Natural killer cell (primary cell): ENCODE data around the gene ICAM5. TPM values are rescaled to one million over a fixed set of nuclear protein-coding genes. Genes with fewer than 3 reads are reported as not detected.

ENCODE experiments used
- ATAC-seq, 3 donors: fragments of 150-1000 bp in 2 of 3; fragments of 200-7000 bp in 1 of 3; cut with Tn5 transposase; 1 replicate in 1 of 3; 2 replicates in 2 of 3; pipeline ENCODE4 v1.10.0; 2021; ENCODE audit warnings: mild to moderate bottlenecking in 2 of 3, moderate library complexity in 2 of 3
- DNase-seq, 2 donors: peaks; one replicate each; pipeline versions ENCODE4 v3.0.0 to v3.0.0-alpha.2; 2013 to 2021; ENCODE audit warnings: mixed read lengths in 1 of 2
- H3K27ac ChIP-seq: one replicate; pipeline ENCODE4 v1.5.1; 2013; ENCODE audit warnings: mild to moderate bottlenecking, low read length
- H3K27me3 ChIP-seq: one replicate; pipeline ENCODE4 v1.6.1; 2013; ENCODE audit warnings: low read length; ENCODE audit not compliant: control insufficient read depth, insufficient read depth
- H3K36me3 ChIP-seq: one replicate; pipeline ENCODE4 v1.6.1; 2013; ENCODE audit warnings: low read length; ENCODE audit not compliant: control insufficient read depth, insufficient read depth
- H3K4me1 ChIP-seq: one replicate; pipeline ENCODE4 v1.6.1; 2013; ENCODE audit warnings: low read length; ENCODE audit not compliant: control insufficient read depth, insufficient read depth
- H3K4me3 ChIP-seq: one replicate; pipeline ENCODE4 v1.5.1; 2013; ENCODE audit warnings: low read length
- H3K9me3 ChIP-seq: one replicate; pipeline ENCODE4 v1.6.1; 2013; ENCODE audit warnings: low read length; ENCODE audit not compliant: control insufficient read depth, insufficient read depth
- H3K27ac Mint-ChIP-seq, 2 donors: one replicate each; pipeline ENCODE4 v1.8.0; 2022; ENCODE audit warnings: mild to moderate bottlenecking in 2 of 2, mixed read lengths in 2 of 2, moderate library complexity in 1 of 2
- H3K27me3 Mint-ChIP-seq, 2 donors: one replicate each; pipeline ENCODE4 v1.8.0; 2022; ENCODE audit warnings: low read depth in 2 of 2, mixed read lengths in 2 of 2
- H3K36me3 Mint-ChIP-seq: one replicate; pipeline ENCODE4 v1.8.0; 2022; ENCODE audit warnings: mixed read lengths
- H3K4me1 Mint-ChIP-seq, 2 donors: one replicate each; pipeline ENCODE4 v1.8.0; 2022; ENCODE audit warnings: mixed read lengths in 2 of 2
- H3K4me3 Mint-ChIP-seq: one replicate; pipeline ENCODE4 v1.8.0; 2022; ENCODE audit warnings: mild to moderate bottlenecking, moderate library complexity, mixed read lengths
- H3K9me3 Mint-ChIP-seq, 2 donors: one replicate each; pipeline ENCODE4 v1.8.0; 2022; ENCODE audit warnings: mixed read lengths in 2 of 2
- WGBS: methylation state at CpG from one replicate; pipeline ENCODE4 v1.1.7; 2013; ENCODE audit warnings: missing lambda C conversion rate; ENCODE audit not compliant: insufficient coverage; 5-methylcytosine and 5-hydroxymethylcytosine counted together
- intact Hi-C: fragments of 100-400 bp; cut with micrococcal nuclease; formaldehyde crosslinking; loops from one replicate; pipeline ENCODE4 v1.14.2; 2022
- total RNA-seq, 4 donors: library from RNA; stranded (reverse); fragments of 120-200 nt in 1 of 4; gene quantifications; one replicate each; pipeline versions ENCODE4 v1.2.3 to v1.2.4, GENCODE V29; 2013 to 2022
- TF ChIP-seq, protein P1 (sequence below): fragments of 200-600 bp; IDR thresholded peaks from one replicate; pipeline ENCODE4 v1.8.0; 2022; ENCODE audit warnings: antibody characterized with exemption

ICAM5 gene
- total RNA-seq, 3 donors from 2014 or later (not counting 1 experiment from before 2014, with no cell fraction given): 1.1 to 1.6 (median 1.5) TPM

GRCh38 chr19:10325732-10326131 lies 36.0 kb downstream of the ICAM5 start:
- H3K4me1 Mint-ChIP-seq: peaks cover 0 to 6% of the 10 kb centered on the region in 2 donors
- WGBS: 97% methylated on average over 8 of the region's 8 CpGs
- Histone ChIP-seq H3K27me3 (no peaks in the 10 kb centered on the region), H3K4me1 (no peaks in the 10 kb centered on the region), H3K9me3 (no peaks in the 10 kb centered on the region), H3K27ac (no peak overlapping the region), H3K4me3 (no peak overlapping the region), H3K36me3 (peaks cover 85% of the 10 kb centered on the region)
- no peaks in the 10 kb centered on the region for H3K36me3 Mint-ChIP-seq
- DNase-seq (no peak), ATAC-seq (no peak)
- H3K4me3 Mint-ChIP-seq: no peak overlapping the region
- TF ChIP-seq, protein P1, sequence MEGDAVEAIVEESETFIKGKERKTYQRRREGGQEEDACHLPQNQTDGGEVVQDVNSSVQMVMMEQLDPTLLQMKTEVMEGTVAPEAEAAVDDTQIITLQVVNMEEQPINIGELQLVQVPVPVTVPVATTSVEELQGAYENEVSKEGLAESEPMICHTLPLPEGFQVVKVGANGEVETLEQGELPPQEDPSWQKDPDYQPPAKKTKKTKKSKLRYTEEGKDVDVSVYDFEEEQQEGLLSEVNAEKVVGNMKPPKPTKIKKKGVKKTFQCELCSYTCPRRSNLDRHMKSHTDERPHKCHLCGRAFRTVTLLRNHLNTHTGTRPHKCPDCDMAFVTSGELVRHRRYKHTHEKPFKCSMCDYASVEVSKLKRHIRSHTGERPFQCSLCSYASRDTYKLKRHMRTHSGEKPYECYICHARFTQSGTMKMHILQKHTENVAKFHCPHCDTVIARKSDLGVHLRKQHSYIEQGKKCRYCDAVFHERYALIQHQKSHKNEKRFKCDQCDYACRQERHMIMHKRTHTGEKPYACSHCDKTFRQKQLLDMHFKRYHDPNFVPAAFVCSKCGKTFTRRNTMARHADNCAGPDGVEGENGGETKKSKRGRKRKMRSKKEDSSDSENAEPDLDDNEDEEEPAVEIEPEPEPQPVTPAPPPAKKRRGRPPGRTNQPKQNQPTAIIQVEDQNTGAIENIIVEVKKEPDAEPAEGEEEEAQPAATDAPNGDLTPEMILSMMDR: no peak
- no peaks in the 10 kb centered on the region for H3K9me3 Mint-ChIP-seq
- intact Hi-C loops: no loop called here
- H3K27ac Mint-ChIP-seq: no peak overlapping the region
- no peaks in the 10 kb centered on the region for H3K27me3 Mint-ChIP-seq

DNA sequence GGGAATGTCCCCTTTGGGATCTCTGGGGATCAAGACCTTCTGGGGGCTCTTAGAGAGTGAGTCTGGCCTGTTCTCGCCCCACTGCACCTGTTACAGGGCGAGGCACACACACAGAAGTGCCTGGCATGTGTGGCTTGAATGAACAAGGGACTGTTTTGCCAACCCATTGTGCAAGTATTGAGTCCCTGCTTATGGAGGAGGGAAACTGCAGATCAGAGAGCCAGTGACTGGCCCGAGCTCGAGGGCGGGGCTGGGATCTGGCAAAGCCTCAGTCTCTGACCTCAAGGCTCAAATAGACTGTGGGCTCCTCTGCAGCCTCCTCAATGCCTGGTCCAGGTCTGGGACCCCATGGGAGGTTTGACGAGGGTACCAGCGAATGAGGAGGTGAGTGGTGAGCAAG lies 38.0 kb downstream of the ICAM5 start:
- H3K27ac Mint-ChIP-seq: no peak overlapping the region
- H3K27me3 Mint-ChIP-seq: no peaks in the 10 kb centered on the region
- ATAC-seq (no peak), DNase-seq (no peak)
- no peak overlapping the region for H3K4me3 Mint-ChIP-seq
- peaks cover 0 to 5% of the 10 kb centered on the region in 2 donors for H3K4me1 Mint-ChIP-seq
- WGBS: 97% methylated on average over 7 of the region's 7 CpGs
- Histone ChIP-seq H3K9me3 (no peaks in the 10 kb centered on the region), H3K4me1 (peaks cover 12% of the 10 kb centered on the region), H3K36me3 (peaks cover 65% of the 10 kb centered on the region), H3K4me3 (no peak overlapping the region), H3K27ac (no peak overlapping the region), H3K27me3 (no peaks in the 10 kb centered on the region)
- no peaks in the 10 kb centered on the region for H3K36me3 Mint-ChIP-seq
- TF ChIP-seq, protein P1: no peak
- intact Hi-C loops: no loop called here
- no peaks in the 10 kb centered on the region for H3K9me3 Mint-ChIP-seq

DNA sequence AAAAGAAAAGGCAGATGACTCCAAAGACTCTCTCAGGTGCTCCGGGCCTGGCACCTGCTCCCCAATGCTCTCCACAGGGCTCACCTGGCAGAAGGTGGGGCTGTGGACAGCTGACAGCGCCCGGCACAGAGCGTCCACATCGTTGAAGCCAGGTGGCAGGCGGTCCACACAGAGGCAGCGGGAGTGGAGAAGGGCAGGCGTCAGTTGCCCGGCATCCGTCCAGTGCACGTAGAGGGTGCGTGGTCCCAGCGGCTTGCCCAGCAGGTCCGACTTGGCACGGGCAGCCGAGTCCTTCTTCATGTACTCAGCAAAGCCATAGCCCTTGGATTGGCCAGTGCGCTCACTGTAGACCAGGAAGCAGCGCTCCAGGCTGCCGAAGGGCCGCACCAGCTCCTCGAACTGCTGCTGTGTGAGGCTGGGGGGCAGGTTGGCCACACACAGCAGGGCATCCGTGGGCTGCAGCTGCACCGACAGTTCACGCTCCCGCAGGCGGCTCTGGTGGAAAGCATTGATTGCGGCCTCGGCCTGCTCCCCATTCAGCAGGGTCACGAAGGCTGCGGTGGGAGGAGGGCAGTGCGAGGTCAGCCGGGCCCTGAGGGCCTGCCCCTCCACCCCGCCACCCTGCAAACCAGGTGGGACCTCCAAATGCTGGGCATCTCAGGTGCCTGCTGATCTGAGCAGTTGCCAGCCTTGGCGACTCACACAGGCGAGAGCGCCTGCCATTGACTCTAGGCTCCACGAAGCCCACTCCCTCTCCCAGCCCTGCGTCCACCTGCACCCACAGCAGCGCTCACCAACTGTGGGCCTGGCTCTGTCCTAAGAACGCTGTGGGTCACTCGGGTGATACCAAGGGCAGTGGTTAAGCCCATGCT lies 39.0 kb downstream of the ICAM5 start:
- H3K27ac Mint-ChIP-seq: no peak overlapping the region

More for the DNA sequence above, 39.0 kb downstream of the ICAM5 start:
- Mint-ChIP-seq H3K36me3 (no peaks in the 10 kb centered on the region), H3K9me3 (no peaks in the 10 kb centered on the region), H3K4me1 (peaks cover 0 to 15% of the 10 kb centered on the region in 2 donors), H3K4me3 (no peak overlapping the region), H3K27me3 (no peaks in the 10 kb centered on the region)
- 98% methylated on average over 41 of the region's 41 CpGs for WGBS
- Histone ChIP-seq H3K27ac (no peak overlapping the region), H3K9me3 (no peaks in the 10 kb centered on the region), H3K36me3 (peaks cover 55% of the 10 kb centered on the region), H3K4me3 (no peak overlapping the region), H3K4me1 (peaks cover 17% of the 10 kb centered on the region), H3K27me3 (no peaks in the 10 kb centered on the region)
- TF ChIP-seq, protein P1: no peak
- DNase-seq (peak in 1 of 2 donors; percentile 2), ATAC-seq (no peak)
- intact Hi-C loops: no loop called here
